GM19025 (cell line): ENCODE data around the gene GDPGP1.

Experiments
- ATAC-seq: cut with Tn5 transposase; IDR thresholded peaks from one replicate; pipeline ENCODE4 v1.9.1; 2021; ENCODE audit warnings: mild to moderate bottlenecking, low read depth, moderate library complexity; ENCODE audit not compliant: unreplicated experiment

Gene GDPGP1

GRCh38 chr15:90225047-90225446 lies 9.0 kb upstream of the GDPGP1 start:
- ATAC-seq = no peak

GRCh38 chr15:90225504-90226234 lies 8.3 kb upstream of the GDPGP1 start:
- no peak for ATAC-seq

DNA sequence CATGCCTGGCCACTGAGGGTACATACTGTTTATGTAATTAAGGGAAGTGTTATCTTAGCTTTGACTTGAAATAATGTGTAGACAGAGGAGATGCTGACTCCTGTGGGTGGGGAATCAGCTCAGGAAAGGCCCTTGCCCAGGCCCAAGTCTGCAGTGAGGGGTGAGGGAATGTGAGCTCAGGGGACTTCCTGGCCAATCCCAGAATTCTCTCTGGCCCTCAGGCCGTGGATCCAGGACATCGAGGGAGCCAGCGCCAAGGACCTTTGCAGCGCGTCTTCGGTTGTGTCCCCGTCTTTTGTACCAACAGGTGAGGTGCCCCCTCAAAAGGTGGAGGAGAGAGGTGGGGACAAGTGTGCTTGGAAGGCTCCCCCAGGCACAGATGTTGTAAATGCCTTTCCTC lies 6.7 kb upstream of the GDPGP1 start:
- ATAC-seq = no peak

DNA sequence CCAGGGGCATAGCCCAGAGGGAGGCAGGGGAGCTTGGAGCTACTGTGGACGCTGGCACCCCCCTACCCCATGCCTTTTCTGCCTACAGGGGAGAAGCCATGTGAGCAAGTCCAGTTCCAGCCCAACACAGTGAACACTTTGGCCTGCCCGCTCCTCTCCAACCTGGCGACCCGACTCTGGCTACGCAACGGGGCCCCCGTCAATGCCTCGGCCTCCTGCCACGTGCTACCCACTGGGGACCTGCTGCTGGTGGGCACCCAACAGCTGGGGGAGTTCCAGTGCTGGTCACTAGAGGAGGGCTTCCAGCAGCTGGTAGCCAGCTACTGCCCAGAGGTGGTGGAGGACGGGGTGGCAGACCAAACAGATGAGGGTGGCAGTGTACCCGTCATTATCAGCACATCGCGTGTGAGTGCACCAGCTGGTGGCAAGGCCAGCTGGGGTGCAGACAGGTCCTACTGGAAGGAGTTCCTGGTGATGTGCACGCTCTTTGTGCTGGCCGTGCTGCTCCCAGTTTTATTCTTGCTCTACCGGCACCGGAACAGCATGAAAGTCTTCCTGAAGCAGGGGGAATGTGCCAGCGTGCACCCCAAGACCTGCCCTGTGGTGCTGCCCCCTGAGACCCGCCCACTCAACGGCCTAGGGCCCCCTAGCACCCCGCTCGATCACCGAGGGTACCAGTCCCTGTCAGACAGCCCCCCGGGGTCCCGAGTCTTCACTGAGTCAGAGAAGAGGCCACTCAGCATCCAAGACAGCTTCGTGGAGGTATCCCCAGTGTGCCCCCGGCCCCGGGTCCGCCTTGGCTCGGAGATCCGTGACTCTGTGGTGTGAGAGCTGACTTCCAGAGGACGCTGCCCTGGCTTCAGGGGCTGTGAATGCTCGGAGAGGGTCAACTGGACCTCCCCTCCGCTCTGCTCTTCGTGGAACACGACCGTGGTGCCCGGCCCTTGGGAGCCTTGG lies 5.9 kb upstream of the GDPGP1 start:
- ATAC-seq = no peak

DNA sequence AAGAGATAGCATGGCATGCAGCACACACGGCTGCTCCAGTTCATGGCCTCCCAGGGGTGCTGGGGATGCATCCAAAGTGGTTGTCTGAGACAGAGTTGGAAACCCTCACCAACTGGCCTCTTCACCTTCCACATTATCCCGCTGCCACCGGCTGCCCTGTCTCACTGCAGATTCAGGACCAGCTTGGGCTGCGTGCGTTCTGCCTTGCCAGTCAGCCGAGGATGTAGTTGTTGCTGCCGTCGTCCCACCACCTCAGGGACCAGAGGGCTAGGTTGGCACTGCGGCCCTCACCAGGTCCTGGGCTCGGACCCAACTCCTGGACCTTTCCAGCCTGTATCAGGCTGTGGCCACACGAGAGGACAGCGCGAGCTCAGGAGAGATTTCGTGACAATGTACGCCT lies 5.0 kb upstream of the GDPGP1 start:
- ATAC-seq = no peak

DNA sequence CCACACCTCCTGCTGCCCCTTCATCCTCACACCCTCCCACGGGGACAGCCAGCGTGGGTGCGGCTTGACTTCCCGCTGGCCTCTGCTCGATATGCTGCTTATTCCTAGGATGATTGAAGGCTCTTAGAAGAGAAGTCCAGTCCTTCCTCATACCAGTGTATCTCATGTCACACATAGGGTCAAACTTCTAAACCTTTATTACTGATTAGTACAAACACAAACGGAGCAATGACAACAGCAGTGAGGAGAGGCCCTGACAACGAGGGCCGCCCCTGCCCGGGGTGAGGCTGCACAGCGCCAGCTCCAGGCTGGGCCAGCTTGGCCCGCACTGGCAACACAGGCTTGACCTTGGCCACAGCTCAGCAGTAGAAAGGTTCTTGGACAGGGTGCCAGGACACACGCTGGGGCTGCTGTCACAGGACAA lies 3.9 kb upstream of the GDPGP1 start:
- ATAC-seq = no peak

DNA sequence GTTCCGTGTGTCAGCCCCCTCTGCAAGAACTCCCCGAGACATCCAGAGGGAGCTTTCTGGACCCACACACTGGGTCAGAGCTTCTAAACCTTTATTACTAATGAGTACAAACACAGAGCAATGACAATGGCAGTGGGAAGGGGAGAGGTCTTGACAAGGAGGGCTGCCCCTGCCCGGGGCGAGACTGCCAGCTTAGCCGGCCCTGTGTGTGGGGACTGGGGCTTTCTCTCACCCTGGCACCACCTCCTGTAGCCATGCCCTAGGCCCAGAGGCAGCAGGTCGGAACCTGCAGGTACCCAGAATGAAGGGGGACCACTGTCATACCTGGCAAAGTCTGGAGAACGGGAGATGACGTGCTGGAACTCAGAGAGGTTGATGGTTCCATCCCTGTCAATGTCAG lies 3.4 kb upstream of the GDPGP1 start:
- no peak for ATAC-seq

GRCh38 chr15:90231028-90232017 lies 2.7 kb upstream of the GDPGP1 start:
- no peak for ATAC-seq

GRCh38 chr15:90232196-90232595 lies 1.8 kb upstream of the GDPGP1 start:
- ATAC-seq = no peak

DNA sequence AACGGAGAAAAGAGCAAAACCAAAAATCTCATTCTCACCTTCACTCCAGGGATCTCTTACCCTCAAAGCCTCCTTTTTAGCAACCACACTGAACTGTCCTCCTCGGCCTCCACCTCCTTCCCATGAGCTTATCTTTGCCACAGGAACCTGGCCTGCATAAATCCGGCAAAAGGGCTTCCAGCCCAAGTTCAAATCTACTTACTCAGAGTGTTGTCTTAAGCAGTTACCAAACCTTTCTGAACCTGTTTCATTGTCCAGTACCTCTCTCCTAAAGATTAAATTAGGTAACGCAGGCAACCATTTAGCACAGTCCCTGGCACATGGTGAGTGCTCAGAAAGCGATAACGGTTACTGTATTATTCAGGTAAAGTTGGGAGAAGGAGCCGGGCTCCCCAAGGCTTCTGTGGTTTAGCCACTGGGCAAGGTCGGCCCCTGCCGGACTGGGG lies 1.0 kb upstream of the GDPGP1 start:
- ATAC-seq = no peak

GRCh38 chr15:90233387-90234095 lies 468 bp upstream of the GDPGP1 start, which contains the start of gene CIB1:
Gene CIB1, minus strand, starts transcription at chr15:90233941. Its CDS starts 56 bp downstream, at chr15:90233885.
- peak; percentile 82 for ATAC-seq

GRCh38 chr15:90239371-90239770 lies 5.4 kb downstream of the GDPGP1 start:
- ATAC-seq = no peak

DNA sequence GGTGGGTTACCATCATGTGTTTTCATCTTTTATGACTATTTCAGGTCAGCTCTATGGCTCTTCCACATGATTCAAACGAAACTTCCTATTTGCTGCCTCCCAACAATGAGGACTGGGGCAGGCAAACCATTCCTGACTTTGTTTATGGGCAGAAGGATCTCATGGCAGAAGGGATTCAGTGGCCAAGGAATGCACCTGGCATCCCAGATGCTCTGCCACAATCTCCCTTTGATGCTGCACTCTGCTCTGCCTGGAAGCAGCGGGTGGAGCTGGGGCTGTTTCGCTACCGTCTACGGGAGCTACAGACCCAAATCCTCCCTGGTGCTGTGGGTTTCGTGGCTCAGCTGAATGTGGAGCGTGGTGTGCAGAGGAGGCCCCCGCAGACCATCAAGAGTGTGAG lies 6.8 kb downstream of the GDPGP1 start:
- no peak for ATAC-seq

- no peak for ATAC-seq
Observed at GRCh38 chr15:90241343-90242192, 7.6 kb downstream of the GDPGP1 start.

GRCh38 chr15:90243943-90244639 lies 10.1 kb downstream of the GDPGP1 start:
- ATAC-seq = no peak

DNA sequence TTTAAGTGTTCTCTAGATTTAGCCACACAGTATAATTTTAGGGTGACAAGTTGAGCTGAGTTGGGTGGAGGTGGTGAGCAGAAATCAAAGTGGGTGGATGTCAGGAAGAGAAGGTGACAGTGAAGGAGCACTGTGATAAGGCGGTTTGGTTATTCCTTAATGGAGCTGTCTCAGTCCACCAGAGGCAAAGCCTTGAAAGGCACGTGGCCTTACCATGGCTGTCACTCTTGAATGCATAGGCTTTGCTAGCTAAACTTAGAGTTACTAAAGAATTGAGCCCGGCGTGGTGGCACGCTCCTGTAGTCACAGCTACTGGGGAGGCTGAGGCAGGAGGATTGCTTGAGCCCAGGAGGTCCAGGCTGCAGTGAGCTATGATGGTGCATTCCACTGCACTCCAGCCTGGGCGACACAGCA lies 14.8 kb downstream of the GDPGP1 start:
- ATAC-seq = no peak

DNA sequence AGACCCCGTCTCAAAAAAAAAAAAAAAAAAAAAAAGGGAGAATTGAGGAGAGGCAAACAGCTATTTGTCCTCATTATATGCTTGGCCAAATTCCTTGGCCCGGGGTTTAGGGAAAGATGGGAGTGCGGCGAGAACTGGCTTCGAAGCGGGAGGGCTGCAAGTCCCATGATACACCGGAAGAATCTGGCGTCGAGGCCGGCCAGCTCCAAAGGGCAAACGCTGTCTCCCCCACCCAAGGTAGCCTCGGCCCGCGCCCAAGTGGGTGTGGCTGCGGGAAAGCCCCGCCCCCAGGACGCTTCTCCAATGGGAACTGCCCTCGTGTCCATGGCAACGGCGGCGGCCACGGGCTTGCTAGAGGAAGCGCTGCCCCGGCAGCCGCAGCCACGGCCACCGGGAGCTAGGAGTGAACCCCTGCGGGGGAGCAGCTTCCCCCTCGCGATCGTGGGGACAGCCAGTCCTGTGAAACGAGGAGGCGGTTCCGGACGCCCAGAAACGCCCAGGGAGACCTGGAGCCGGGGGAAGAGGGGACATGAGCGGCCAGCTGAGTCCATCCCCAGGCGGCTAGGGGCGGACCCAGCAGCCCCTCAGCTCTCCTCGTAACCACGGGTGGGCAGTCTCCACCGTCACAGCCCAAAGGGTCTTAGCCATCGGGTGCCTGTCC lies 15.3 kb downstream of the GDPGP1 start, which contains the start of gene TTLL13:
TTLL13 (plus strand) TSS at position 354 of the 661 bp plus-strand sequence. CDS start 1,075 bp downstream, outside the sequence.
- ATAC-seq = peak; percentile 63
